GM18907 (cell line): Measurements from ENCODE around the gene FBXO39.
A peak's percentile ranks its signal among the peaks of the same experiment; 100 is the strongest.
"Not testable (repeated sequence)": the region's sequence is repeated elsewhere in the genome, so short reads cannot be mapped to it uniquely, and the experiment has no call there.

Source experiments
- ATAC-seq: cut with Tn5 transposase; IDR thresholded peaks from one replicate; pipeline ENCODE4 v1.9.1; 2021; ENCODE audit warnings: mild to moderate bottlenecking, moderate library complexity; ENCODE audit not compliant: unreplicated experiment

Gene FBXO39

DNA sequence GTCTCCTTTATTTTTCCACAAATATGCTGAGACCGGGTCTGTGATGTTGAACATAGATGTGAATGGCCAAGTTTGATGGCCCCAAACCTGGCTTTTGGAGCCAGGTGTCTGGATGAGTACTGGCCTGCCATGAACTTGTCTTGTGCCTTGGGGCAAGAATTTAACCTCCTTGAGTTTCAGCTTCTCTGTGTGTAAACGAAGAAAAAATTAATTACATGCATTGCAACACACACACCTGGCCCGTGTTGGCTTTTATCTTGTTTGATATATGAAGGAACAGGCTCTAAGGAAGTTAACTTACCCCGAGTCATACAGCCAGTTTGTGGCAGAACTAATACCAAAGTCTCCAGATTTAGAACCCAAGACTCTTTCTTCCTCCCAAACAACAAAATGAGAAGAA is 13.1 kb downstream of the FBXO39 start:
- ATAC-seq, result no peak

- ATAC-seq, result no peak
Measured at GRCh38 chr17:6793748-6794493, 17.9 kb downstream of the FBXO39 start.

DNA sequence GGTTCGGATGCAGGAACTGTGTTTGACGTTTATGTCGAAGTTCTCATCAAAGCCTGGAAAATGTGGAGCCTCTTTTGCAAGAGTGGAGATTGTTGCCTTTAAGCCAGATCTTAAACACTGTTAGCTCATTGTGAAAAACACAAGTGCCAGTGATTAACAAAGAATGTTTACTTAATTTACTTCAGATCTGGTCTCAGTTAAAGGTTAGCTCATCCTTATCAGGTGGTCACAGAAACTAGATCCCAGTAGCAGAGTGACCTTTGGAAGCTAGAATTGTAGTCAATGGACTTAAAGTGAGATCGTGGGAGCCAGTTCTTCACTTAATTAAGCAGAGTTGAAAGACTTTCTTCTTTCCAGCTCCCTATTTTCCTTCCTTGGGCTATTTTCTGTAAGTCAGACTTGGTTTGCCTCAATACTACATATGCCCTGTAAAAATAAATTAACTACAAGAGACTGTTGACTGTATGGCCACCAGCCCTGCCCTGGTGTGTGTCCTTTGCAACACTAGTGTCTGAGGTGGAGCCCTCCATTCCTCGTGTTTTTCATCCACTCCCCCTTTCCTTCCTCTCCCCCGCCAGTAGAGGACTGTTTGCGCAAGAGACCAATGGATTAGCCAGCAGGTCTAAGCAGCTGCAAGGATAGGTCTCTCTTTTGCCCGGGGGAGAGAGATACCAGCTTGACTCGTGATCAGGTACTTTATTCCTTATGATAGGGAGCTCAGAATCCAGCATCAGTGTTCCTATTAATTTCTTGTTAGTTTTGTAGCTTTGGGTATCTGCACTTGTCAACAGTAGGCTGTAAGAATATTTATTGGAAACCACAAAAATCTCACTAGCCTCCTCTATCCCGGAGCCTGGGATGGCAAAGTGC is 20.2 kb downstream of the FBXO39 start:
- no peak for ATAC-seq

DNA sequence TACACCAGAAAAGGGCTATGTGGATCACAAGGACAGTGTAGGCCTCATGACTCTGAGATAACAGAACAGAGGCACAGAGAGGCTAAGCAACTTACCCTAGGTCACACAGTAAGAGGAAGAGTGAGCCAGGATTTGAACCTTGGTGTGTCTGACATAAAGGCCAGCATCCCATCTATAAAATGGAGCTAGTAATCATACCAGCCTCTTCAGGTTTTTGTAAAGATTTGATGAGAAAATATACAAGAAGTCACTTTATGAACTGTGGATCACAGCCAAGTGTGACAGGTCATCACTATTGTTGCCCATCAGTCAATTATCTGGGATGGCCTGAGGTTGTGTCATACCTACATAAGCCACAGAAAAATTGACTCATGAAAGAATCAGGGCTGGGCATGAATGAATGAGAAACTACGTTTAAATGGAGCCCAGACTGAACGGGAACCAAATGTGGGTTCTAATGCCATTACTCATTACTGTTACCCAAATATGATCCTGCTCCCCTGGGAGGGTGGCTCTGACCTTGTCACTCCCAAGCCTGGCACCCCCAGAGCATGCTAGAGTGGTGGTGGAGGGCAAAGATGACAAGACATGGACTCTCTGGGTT is 21.0 kb downstream of the FBXO39 start:
- no peak for ATAC-seq

DNA sequence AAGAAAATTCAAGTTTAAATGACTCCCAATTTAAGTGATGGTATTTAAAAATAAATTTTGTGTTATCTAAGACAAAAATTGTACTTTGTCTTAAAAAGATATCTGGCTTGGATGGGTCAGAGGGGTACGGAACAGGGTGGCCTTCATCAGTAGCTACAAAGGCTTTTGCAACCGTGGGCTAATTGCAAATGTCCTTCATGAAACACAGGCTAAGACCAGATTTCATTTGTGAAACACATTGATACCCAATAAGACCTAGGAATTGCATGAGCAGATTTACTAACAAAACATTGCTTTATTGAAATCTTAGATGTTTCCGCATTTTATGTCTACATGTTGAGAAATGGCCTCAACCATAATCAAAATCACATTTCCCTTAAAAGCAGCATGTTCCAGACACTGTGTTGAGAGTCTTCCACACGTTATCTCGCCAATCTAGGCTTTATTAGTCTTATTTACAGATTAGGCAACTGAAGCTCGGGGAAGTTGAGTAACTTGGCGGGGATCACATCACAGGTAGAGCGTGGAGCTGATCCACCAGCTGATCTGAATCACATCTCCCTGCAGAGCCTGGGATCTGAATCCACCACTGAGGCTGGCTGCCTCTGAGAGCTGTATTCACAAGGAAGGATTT is 21.8 kb downstream of the FBXO39 start:
- no peak for ATAC-seq

GRCh38 chr17:6799738-6800137 is 23.7 kb downstream of the FBXO39 start:
- ATAC-seq, result no peak

- ATAC-seq, result no peak
Measured at GRCh38 chr17:6800422-6801027, 24.5 kb downstream of the FBXO39 start.

DNA sequence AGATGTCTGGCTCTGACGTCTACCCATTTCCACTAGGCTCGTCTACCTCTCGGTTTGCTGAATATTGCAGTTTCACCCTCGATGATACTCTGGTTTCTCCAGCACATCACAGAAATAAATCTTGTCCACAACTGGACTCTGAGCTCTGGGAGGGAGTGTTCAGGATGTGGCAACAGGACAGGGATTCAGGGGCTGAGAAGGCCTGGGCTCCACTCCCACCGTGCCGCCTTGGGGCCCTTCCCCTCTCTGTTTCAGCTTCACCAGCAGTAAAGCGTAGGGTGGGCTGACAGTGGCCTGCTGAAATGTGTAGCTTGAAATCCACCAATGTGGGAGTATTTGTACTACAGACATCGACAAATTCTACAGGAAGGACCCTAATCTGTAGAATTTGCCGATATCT is 35.5 kb downstream of the FBXO39 start:
- no peak for ATAC-seq

GRCh38 chr17:6812295-6812694 is 36.3 kb downstream of the FBXO39 start:
- no peak for ATAC-seq

- no peak for ATAC-seq
Measured at GRCh38 chr17:6815775-6816174, 39.8 kb downstream of the FBXO39 start.

DNA sequence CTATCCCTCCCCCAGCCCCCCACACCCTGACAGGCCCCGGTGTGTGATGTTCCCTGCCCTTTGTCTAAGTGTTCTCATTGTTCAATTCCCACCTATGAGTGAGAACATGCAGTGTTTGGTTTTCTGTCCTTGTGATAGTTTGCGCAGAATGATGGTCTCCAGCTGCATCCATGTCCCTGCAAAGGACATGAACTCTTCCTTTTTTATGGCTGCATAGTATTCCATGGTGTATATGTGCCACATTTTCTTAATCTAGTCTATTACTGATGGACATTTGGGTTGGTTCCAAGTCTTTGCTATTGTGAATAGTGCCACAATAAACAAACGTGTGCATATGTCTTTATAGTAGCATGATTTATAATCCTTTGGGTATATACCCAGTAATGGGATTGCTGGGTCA is 40.4 kb downstream of the FBXO39 start:
- ATAC-seq, result not testable (repeated sequence)

DNA sequence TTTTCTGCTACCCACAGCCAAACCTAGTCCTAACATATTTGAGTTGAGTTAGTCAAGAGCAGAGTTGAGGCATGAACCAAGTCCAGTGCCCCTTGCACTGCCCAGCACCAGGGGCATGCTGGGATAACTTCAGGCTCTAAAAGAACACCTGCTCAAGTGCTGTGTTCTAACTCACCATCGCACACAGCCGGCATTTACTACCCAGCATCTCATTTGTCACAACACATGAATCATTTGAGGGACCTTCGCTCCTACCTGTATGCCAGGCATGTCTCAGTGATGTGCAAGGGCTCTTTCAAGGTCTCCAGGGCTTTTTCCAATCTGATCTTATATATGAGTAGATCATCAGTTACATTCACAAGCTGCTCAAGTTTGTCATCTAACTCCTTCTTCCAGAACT is 42.9 kb downstream of the FBXO39 start:
- no peak for ATAC-seq

- ATAC-seq, result no peak
Measured at GRCh38 chr17:6823011-6823442, 47.0 kb downstream of the FBXO39 start.

- no peak for ATAC-seq
Measured at GRCh38 chr17:6830383-6830986, 54.5 kb downstream of the FBXO39 start.

- peak; percentile 46 for ATAC-seq
Measured at GRCh38 chr17:6831661-6832263, 55.7 kb downstream of the FBXO39 start, which contains the start of gene TEKT1. TSS of gene TEKT1 (minus strand) at chr17:6831729. CDS start at chr17:6830376, 1,353 bp downstream.
